SW480 (cell line): ENCODE measurements around the gene SFXN5.
"Not testable (repeated sequence)": the region's sequence is repeated elsewhere in the genome, so short reads cannot be mapped to it uniquely, and the experiment has no call there.

Experiments used
- DNase-seq: peaks from one replicate; pipeline ENCODE4 v3.0.0-alpha.2; 2016; ENCODE audit warnings: low spot score

The SFXN5 gene

DNA sequence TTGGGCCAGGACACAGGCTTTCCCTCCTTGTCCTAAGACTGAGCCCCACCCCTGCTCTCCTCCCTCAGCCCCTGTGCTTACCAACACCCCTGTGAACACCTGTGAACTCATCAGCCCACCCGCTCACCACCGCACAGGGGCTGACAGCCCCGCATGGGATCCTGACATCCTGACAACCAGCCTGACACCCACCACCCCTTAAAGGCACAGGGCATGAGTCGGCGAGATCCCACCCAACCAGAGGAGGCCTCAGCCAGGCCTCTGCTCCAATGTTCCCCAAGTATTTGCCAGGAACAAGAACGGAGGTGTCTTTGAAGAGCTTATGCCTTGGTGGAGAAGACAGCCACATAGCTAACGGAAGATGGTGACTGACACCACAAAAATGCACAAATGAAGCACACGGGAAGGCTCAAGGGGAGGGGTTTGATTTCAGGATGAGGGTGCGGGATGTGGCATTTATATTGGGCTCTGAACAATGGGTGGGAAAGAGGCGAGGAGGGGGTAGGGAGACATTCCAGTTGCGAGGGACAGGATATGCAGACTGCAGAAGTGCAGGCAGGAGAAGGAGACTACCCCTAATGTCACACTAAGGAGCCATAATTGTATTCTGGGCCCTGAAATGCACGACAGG is 30.2 kb upstream of the SFXN5 start:
- no peak for DNase-seq

DNA sequence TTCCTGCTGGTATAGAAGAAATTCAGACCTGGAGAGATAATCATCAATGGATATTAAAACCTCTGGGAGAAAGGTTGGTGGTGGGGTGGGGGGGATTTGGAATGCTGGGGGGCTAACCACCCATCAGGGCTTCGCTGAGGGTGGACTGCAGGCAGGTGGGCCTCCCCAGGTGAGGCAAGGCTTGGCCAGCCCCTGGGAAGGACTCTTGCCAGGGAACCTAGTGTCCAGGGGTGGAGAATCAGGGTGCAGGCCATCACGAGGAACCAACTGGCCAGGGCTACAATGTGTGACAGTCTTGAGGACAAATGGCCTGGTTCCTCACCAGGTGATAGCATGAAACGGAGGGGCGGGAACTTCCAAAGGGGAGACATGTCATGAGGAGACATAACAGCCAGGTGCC is 29.4 kb upstream of the SFXN5 start:
- DNase-seq = no peak

DNA sequence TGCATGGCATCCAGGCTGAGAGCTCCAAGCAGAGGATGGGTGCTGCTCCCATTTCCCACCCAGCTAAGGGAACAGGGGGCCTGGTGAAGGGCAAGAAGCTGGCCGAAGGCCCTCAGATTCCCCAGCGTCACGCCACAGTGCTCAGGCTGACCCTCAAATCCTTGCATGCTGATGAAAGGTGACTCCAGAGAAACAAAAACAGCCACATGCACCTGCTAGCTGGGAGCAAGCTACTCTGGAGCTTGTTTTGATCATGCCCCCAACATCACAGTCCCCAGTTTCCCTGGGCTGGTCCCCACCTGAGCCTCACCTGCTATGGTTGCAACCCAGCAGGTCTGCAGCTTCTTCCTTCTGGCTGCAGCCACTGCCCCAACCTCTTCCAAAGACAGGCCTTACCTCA is 28.0 kb upstream of the SFXN5 start:
- no peak for DNase-seq

DNA sequence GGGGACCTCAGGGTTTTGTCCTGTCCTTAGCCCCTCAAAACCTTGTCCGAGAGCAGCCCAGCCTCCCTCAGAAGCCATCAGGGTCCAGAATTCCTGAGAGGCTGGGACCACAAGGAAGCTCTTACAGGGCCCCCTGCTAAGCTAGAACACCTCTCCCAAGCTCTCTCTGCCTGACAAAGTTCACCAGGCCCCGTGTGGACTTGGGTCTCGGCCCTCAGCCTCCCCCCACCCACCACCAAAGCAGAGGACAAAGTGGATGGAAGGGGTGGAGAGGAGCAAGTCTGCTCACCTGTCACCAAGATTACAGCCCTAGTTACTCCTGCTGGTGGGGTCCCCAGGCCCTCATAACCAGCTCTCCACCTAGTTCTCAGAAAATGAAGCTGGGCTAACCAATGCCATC is 24.4 kb upstream of the SFXN5 start:
- DNase-seq = no peak

DNA sequence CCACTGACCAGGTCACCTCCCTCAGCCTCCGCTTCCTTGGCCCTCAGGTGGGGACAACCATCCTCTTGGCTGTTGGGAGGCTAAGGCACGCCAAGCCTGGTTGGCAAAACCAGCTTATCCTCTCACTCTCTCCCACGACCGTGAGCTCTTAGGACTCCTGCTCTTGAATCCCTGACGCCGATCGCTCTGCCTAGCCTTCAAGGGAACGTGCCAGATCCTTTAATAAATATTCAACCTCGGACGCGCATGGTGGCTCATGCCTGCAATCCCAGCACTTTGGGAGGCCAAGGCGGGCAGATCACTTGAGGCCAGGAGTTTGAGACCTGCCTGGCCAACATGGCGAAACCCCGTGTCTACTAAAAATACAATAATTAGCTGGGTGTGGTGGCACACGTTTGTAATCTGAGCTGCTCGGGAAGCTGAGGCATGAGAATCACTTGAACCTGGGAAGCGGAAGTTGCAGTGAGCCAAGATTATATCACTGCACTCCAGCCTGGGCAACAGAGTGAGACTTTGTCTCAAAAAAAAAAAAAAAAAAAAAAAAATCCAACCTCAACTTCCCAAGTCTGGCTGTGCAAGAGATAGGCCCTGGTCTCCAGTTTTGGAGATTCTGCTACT is 22.2 kb upstream of the SFXN5 start:
- not testable (repeated sequence) for DNase-seq

DNA sequence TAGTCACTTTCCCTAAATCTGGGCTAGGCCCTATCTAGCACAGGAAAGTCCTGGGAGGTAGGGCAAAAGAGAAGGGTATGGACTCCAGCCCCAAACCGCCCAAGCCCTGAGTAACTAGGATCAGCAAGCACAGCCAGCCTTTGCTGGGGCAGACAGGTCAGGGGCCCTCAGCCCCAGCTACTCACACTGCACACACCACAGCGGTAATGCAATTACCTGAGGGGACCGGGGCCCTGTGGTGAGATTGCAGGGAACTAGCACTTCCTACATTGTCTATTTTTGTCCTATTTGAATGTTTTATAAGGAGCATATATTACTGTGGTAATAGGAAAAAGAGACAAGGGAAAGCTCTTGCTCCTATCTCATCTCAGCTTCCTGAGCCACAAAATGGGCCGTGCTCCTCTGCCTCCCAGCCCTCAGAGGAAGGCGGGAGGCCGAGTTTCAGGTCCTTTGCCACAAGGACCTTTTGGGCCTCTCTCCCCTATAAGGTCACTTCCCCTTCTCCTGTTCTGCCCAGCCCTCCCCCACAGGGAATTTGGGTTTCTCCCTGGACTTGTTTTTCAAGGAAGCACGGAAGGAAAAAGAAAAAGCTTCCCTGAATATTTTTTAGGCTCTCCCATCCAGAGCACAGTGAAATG is 20.8 kb upstream of the SFXN5 start:
- DNase-seq = no peak

DNA sequence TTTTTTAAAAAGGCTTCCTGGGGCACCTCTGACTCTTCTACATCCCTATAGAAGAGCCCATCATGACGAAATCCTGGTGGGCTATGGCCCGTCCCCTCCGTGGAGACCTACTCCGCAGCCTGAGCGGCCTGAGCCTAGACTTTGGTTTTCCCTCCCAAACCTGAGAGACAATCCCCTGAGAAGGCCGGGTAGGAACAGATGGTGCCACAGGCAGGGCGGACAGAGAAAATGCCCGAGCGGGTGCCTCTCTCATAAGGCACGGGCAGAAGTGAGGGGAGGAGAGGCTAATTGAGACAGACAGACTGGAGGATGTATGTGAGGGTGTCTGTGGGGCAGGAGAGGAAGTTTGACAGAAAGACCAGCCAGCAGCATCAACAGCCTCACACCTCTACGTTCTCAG is 20.2 kb upstream of the SFXN5 start:
- no peak for DNase-seq

DNA sequence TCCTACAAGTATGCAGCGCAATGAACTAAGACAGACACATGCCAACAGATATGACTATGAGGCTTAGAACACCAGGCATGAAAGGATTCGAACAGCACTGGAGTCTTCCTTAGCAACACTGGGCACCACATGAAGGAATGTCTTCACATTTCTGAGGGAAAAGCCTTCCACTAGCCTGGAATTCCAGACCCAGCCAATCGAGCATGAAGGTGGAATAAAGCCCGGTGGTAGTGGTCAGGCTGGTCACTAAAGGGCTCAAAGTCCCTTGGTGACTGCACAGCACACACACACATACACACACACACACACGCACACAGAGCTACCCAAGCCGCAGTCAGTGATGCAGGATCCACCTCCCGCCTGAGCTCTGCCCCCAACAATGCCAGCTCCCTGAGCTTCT is 19.7 kb upstream of the SFXN5 start:
- peak; percentile 21 for DNase-seq

DNA sequence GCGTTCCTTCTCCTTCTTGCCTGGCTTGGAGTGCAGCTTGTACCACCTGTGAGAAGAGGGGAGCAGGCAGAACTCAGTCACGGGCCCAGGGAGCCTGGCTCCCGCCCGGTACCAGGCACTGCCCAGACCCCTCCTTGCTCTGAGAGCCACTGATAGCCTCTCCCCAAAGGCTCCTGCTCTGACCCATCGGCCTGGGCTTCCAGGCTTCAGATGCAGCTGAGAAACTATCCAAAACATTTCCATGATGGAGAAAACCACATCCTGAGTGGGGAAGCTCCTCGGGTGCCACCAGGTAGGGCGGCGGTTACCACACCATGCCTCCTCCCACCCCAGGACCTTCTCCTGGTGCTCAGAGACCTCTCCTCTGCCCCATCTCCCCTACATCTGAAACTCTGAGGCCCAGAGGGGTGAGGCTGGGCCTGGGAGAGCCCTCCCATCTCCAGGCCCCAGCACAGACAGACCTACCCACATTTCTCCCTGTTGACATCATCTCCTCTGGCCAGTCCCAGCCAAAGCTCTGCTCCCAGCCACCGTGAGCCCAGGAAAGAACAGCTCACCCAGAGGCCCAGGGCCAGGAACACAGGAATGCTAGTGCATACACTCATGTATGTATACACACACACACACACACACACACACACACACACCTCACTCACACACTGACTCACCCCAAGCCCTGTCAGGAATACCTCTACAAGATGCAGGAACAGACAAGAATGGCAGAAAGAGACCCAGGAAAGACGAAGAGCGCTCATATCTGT is 17.9 kb upstream of the SFXN5 start:
- peak; percentile 96 for DNase-seq

DNA sequence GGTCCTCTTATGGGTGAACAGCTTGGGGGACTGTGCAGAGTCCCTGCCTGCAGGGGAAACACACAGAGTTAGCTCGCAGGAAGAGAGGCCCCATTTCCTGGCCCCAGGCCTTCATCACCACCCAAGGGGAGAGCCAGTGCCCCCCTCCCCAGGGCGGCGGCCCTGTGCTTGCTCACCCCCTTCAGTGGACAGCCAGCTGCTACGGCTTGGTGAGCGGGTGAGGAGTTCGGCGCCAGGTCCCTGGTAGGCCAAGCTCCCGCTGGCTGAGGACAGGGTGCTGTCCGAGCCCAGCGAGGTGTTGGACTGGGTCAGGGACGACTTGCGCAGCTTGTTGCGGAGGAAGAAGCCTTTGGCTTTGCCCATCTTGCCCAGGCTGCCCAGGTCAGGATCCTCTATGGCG is 17.2 kb upstream of the SFXN5 start:
- no peak for DNase-seq

DNA sequence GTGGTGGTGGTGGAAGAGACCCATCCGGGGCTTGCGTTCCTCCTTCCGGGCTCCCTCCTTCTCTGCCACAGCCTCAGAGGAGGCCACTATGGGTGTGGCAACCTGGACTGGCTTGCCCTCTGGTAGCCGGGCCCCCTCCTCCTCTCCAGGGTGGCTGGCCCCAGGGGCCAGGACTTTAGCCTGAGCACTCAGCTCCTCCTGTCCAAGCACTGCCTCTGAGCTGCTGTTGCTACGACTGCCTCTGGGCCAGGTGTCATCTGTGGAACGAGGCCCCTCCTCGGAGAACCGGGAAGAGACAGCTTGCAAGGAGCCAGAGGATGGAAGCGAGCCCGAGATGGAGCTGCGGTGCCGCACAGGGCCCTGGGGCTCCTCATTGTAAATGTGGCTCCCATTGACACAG is 16.7 kb upstream of the SFXN5 start:
- DNase-seq = no peak

DNA sequence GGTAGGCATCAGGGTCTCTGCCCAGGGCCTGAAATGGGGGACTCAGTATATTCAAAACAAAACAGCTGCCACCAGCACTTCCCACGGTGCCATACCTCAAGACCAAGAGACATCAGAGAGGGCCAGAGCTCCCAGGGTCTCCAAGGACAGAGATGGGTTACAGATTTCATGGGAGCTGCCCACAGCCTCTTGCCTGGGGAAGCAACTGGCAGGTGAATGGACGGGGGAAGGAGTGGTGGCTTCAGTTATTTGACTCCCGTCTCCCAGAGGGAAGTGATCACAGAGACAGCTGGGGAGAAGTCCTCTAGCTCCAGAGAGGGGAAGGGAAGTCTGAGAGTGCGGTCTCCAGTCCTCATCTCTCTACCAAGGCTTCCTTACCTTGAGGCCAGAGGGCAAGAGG is 15.8 kb upstream of the SFXN5 start:
- no peak for DNase-seq

DNA sequence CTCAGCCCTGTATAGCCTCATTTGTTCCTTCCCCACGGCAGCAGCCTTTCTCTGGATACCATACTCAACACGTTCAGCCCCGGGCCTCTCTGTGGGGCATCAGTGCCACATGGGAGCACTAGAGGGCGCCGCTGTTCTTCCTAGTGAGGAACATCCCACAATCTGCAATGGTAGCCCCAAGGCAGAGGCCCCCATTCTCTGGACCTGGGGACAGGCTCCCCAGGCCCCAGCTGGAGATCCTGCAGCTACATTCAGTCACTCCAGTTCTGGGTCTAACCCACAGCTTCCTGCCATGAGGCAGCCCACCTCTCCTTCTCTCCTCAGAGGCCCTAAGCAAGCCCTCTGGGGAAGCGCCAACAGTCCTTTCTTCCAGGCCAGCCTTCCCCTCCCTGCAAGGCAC is 14.2 kb upstream of the SFXN5 start:
- peak; percentile 61 for DNase-seq

DNA sequence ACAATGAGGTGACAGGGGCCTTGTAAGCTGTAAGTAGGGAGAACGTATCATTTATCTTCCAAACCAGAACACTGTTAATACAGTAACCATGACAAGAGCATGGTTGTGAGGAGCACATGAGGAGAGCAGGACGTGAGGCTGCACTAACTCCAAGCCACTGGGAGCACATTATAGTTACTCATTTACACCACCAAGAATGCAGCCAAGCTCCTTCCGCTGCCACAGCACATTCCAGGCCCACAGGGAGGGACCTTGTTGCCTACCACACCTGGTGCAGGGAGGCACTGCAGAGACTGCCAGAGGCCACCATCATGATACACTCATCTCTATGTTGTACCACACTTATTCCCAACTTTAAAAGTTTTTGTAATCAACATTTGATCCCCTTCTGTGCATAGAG is 13.5 kb upstream of the SFXN5 start:
- no peak for DNase-seq

DNA sequence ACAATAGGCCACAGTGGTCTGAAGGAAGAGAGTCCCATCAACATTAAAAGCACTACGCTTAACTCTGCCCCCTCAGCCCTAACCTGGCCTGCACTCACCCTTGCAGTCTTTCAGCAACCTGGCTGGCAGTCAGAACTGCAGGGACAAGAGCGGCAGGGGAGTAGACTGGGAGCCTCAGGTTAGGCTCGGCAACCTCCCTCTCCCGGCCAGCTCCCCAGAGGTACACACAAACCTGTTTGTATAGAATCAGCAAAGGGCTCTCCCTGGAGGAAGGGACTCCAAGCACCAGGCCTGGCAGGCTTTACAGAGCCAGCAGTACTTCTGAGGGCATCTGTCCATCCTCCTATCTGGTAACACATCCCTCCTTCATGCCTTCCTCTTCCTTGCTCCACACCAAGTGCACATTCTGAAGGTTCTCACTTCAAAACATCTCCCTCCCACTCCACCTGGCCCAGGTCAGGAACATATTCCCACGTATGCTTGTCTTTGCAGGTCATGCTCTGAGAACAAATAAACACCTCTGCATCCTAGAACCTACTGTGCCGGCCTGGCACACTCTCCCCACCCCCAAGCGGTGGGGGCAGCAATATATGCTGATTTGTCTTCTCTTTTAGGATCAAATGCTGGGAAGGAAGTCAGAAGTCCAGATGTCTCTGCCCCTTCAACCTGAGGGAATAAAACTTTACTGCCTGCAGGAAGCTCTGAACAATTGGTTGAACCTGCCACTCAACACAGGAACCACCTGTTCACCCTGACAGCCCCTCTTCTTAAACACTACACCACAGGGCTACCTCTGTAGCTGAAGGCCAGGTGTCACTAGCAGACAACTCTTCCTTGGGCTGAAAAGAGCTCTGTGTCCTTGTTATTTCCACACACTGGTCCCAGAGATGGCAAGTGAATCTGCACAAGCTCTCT is 12.6 kb upstream of the SFXN5 start:
- no peak for DNase-seq

DNA sequence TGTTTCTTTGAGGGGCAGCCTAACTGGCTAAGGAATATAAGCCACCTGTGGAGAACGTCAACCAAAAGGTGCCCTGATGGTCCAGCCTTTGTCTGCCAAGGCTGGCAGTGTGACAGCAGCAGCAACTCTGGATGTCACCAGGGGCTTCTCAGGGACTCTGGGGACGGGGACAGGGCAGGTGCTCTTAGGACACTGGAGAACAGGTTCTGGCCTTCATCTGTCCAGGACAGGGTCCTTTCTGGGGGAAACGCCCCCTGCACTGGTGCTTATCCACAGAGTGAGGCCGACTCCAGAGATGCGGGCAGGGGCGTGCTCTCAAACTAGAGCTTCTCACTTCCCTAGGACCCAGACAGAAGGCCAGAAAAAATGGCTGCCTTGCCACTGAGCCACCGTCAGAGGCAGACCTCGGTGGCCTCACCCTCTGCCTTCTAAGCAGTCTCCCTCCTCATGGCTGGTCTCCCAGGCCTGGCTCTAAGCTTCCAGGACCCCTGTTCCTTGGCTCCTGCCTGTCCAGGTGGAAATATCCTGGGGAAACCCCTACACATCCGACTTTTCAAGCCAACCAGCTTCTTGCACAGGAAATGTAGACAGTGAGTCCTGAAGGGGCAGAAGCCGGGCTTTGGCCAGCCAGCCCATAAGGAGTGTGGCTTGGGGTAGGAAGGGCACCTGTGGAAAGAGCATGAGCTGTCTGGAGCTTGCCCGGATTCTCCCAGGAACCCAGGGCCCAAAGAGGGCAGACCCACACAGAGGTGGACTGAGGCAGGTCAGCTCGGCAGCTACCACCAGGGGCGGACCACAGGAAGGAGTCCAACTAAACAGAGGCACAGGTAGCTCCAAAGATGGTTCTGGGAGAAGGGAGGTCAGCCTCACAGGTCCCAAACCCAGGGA is 11.3 kb upstream of the SFXN5 start:
- DNase-seq = no peak

DNA sequence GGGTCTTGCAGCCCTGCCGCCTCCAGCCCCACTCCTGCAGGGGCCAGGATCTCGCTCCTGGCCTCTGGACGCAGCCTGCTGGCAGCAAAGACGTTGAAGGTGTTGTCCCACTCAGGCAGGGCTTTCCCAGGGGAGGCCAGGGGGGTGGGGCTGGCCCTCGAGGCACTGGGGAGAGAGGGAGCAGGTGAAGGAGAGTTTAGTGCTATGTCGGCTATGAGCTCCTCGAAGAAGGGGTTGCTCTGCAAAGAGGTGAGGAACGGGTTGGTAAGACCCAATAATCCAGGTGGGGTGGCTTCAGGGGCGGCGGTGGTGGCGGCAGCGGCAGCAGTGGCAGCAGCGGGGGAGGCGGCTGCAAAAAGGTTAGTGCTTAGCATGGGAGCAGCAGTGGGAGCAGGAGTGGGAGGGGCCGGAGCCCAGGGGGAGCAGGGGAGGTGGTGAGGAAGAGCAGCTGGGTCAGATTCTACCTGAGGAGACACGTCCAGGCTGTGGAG is 9.7 kb upstream of the SFXN5 start:
- DNase-seq = no peak

DNA sequence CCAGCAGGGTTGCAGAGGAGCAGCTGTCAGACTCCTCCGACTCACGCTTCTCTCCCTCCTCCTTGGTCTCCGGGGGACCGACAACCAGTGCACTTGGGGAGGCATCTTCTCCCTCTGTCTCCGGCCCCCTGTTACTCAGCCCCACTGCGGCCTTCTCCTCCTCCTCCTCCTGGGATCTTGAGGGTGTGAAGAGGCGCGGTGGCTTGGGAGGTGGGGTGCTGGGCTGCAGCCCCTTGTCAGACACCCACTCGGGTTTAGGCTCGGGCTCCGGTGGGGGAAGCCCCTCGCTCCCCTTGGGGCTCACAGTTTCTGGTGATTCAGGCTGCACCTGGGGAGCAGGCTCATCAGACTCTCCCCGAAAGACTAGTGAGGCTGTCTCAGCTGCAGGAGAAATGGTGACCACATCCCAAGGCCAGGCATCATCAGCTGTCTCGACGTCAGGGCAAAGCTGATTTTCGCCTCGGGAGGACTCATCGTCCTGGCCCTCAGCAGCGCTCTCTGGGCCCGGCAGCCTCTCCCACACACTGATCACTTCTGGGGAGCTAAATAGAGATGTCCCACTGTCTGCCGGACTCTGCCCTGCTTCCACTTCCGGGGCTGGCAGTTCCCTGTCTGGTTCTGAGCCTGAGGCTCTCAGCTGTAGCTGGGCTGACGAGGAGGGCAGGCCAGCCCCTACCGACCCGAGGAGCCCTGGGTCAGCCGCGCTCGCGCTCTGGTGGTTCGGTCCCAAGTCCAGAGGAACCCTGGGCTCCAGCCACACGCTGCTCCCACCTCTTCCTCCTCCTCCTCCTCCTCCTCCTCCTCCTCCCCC is 9.0 kb upstream of the SFXN5 start:
- DNase-seq = no peak

DNA sequence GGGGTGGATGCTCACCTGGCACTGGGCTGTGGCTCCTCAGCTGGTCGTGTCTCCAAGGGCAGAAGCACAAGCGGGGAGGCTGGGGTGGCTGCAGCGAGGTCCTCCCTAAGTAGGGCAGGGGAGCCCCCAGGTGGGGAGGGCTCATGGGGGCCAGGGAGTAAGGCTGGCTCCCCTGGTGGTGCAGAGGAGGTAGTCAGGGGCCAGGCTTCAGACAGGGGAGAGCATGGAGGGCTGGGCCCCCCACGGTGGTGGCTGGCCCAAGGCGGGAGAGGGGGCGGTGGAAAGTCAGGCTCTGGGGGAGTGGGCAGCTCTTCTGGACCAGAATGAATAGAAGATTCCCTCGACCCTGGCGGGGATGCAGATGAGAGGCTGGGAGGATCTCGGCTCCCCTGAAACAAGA is 8.1 kb upstream of the SFXN5 start:
- DNase-seq = no peak
